ENCODE results near the gene NIBAN1.

Gene NIBAN1

DNA sequence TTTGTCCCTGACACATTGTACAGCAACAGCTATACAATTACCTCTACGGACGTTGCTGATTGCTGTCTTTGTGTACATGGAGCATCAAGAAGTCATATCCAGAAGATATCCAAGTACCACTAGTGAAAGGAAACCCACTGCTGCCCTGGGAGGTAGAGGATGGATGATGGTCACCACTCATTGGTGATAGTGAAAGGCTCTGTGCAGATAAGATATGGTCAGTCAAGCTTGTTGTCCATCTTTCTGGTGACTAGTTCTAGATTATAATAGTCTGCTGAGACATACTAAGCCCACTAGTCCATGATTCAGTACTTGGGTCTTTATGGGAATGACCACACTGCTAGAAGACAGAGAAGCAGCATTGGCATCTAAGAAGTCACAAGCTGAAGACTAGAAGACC lies 30.3 kb downstream of the NIBAN1 start:
- no peak for DNase-seq

- no peak for DNase-seq
Measured at GRCh38 chr1:184941735-184942134, 32.6 kb downstream of the NIBAN1 start.

DNA sequence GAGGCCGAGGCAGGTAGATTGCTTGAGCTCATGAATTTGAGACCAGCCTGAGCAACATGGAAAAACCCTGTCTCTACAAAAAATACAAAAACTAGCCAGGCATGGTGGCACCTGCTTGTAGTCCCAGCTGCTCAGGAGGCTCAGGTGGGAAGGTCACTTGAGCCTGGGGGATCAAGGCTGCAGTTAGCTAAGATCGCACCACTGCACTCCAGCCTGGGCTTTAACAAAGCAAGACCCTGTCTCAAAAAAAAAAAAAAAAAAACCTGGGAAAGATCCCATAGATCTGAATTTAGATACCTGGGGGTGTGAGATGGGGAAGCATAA lies 32.9 kb downstream of the NIBAN1 start:
- no peak for DNase-seq

DNA sequence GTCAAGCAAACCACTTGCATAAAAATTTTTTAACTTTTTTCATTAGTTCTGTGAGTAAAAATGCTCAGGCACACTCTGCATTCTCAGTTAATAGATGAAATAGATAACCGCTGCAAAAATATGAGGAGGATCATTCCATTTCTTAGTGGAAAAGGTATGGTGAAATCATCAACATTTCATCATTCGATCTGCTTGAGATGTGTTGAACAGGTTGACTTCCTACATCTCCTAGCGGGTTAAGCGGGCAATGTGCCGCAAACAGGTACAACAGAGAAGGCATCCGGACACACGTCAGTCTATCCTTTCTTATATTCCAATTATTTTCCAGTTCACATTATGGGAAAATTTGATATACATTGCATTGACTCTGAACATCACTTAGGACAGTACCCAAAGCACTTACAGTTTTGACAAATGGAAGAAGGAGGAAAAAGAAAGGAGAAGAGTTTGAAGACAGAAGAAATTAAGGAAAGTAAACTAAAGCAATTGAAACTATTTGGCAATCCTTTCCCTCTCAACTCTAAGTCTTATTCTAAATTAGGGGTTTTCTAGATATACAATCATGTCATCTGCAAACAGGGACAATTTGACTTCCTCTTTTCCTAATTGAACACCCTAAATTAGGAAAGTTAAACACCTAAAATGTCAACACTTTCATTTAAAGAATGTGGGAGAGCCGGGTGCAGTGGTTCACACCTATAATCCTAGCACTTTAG lies 33.5 kb downstream of the NIBAN1 start:
- DNase-seq, result no peak

DNA sequence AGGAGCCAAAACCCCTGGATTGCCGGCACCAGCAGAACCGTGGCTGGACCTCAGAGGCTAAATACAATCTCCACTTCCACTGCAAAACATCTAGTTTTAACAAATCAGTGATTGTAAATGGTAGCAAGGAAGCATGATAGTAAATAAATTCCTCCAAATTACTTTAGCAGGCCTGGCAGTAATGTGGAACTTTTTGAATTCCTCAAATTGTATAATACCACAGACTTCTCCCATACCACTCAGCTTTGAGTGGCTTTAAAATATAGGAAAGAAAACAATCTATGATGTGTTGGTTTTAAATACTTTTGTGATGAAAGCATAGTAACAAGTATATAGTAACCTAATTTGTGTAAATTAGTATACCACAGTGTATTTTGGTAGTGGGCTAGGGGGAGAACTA lies 34.1 kb downstream of the NIBAN1 start:
- no peak for DNase-seq

- no peak for DNase-seq
Measured at GRCh38 chr1:184937729-184938128, 36.6 kb downstream of the NIBAN1 start.

DNA sequence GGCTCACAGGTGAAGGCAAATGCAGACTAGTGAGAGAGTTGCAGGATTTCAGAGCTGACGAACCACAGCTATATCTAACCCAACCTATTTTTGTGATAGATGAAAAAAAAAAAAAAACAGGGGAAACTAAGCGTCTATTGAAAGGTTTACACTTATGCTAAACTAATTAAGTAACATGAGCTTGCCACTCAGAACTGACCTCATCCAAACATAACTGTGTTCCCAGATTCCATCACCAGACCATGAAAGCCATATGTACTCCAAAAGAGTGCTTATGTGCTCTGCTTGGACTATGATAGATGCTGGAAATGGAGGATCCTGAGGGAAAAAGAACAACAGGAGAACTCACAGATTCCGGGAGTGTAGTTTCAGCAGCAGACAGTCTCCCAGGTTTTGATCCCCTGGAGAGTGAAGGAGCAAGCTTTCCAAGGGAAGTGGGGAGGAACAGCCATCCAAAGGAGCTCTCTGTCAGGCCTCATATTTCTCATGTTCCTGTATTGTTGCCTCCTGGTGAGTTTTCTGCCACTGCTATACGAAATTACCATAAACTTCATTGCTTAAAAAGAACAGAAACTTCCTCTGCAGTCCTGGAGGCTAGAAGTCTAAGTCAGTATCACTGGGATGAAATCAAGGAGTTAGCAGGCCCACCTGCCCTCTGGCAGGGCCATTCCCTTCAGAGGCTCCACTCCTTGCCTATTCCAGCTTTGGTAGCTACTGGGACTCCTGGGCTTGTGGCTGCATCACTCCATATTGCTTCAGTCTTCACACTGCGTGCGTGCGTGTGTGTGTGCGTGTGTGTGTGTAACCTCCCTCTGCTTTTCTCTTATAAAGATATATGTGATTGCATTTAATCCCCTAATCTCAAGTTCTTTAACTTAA lies 38.1 kb downstream of the NIBAN1 start:
- no peak for DNase-seq

- DNase-seq, result no peak
Measured at GRCh38 chr1:184933944-184934343, 40.4 kb downstream of the NIBAN1 start.

DNA sequence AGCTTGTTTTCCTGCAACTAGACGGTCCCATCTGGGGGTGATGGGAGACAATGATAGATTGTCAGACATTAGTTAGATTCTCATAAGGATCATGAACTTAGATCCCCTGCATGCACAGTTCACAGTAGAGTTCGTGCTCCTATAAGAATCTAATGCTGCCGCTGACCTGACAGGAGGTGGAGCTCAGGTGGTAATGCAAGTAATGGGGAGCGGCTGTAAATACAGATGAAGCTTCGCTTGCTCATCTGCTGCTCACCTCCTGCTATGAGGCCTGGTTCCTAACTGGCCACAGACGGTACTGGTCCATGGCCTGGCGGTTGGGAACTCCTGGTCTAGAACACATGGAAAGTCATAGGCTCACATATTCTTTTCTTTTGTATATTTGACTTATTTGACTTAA lies 42.0 kb downstream of the NIBAN1 start:
- DNase-seq, result no peak

DNA sequence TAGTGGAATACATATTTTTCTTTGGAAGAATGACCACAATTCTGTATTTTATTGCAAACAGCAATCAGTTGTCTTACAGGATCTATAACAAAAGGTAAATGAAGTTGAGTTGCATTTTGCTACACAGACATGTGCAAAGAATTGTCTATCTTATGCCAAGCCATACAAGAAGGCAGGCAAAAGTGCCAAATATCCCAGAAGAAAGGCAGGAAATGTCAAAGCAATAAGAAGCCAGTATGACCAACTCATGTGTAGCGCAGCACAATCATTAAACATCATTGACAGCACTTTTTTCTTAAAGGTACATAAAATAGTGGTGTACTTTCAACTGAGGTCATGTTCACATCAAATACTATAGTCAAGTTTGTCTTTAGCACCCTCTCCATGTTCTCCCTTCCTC lies 42.7 kb downstream of the NIBAN1 start:
- DNase-seq, result no peak

DNA sequence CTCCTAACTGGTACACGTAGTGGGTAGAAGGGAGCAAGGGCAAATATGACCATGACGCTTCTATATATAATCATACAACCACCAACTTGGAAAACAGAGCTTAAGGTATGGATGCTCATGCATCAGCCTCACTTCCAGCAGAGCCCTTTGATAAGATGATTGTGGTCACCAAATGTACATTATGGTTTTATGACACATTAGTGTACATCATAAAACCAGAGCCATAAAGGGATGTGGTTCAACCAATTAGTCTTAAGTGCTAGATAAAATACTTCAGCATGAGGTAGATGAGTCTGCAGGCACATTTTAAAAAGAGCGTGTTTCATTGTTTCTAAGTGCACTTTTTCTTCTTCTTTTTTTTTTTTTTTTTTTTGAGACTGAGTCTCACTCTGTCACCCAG lies 43.7 kb downstream of the NIBAN1 start:
- no peak for DNase-seq

GRCh38 chr1:184930232-184930631 lies 44.1 kb downstream of the NIBAN1 start:
- DNase-seq, result no peak

DNA sequence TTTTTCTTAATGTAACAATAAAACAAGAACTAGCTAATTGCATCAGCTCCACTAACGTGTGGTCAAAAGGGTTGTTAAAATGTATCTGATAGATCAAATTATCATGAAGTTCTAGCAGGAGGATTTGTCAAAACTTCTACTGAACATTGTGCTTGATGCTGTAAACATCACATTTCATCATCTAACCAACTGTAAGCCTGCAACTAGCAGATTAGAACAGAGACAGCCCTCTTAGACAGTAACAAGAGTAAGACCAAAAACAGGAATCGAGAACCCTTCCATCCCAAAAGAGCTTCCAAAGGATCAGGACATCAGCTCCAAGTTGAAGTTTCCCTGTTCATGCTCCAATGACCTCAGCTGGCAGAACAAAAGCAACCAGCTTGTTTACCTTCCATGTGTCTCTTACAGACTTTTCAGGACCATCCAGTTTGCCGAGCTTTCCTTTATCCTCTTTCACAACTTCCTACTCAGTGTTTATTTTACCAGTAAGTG lies 44.6 kb downstream of the NIBAN1 start:
- no peak for DNase-seq

DNA sequence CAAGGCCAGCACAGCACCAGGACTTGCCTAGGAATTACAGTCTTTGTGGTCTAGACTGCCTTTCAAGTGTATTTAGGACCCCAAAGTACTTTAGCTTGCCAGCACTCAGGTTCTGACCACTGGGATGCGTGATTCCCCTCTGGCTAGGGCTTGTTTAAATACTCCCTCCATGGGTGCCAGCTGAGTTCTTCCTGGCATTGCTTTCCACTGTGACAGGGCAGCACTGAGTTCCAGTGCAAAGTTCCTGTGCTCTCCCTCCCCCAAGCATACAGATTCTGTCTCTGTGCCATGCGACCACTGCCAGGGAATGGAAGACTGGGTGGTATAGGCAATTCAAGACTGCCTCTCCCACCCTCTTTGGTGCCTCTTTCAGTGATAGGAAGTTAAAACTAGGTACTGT lies 45.9 kb downstream of the NIBAN1 start:
- no peak for DNase-seq

Measured in suppressor macrophage treated with lipopolysaccharide for 4 hours (primary cell).